SU-DHL-6 (cell line): ENCODE results near the gene PTPN1.
A peak's percentile ranks its signal among the peaks of the same experiment; 100 is the strongest.

Source experiments
- H2AFZ ChIP-seq: fragments of 200-600 bp; sonication (generic); 2 replicates; pipeline ENCODE4 v1.6.1; 2014; ENCODE audit warnings: low read depth, mild to moderate bottlenecking, moderate library complexity, mixed read lengths, antibody characterized with exemption, low read length; ENCODE audit not compliant: severe bottlenecking
- H3F3A ChIP-seq: fragments of 200-600 bp; shearing (Covaris generic); 2 replicates; pipeline ENCODE4 v1.6.0; 2016; ENCODE audit warnings: antibody characterized with exemption, mild to moderate bottlenecking; ENCODE audit not compliant: insufficient read depth
- H3K27ac ChIP-seq: fragments of 200-600 bp; sonication (generic); 2 replicates; pipeline ENCODE4 v1.5.1; 2016; ENCODE audit warnings: low read depth, mild to moderate bottlenecking, low read length, moderate library complexity, mixed read lengths
- H3K27me3 ChIP-seq: fragments of 200-600 bp; sonication (generic), shearing (Covaris generic); 2 replicates; pipeline ENCODE4 v1.6.0; 2014; ENCODE audit warnings: mild to moderate bottlenecking, low read length
- H3K36me3 ChIP-seq: fragments of 200-600 bp; sonication (generic); 2 replicates; pipeline ENCODE4 v1.6.1; 2014; ENCODE audit warnings: mild to moderate bottlenecking, low read length, mixed read lengths
- H3K4me2 ChIP-seq: fragments of 300-600, 200-600 bp; shearing (Covaris generic), sonication (generic); 2 replicates; pipeline ENCODE4 v1.6.0; 2014; ENCODE audit warnings: low read length, low read depth, mild to moderate bottlenecking; ENCODE audit not compliant: poor library complexity, severe bottlenecking
- H3K4me3 ChIP-seq: fragments of 200-600 bp; sonication (generic); 2 replicates; pipeline ENCODE4 v1.5.1; 2014; ENCODE audit warnings: antibody characterized with exemption, low read length, mild to moderate bottlenecking, mixed read lengths; ENCODE audit not compliant: insufficient read depth, poor library complexity, severe bottlenecking
- H3K79me2 ChIP-seq: fragments of 200-600 bp; sonication (generic); 2 replicates; pipeline ENCODE4 v1.6.1; 2014; ENCODE audit warnings: mild to moderate bottlenecking, low read length, moderate library complexity; ENCODE audit not compliant: insufficient read depth
- H3K9ac ChIP-seq: fragments of 200-600 bp; sonication (generic); 2 replicates; pipeline ENCODE4 v1.7.0; 2014; ENCODE audit warnings: mild to moderate bottlenecking, low read length
- H3K9me2 ChIP-seq: fragments of 200-600 bp; sonication (generic); replicated peaks from 2 replicates; pipeline ENCODE4 v1.6.1; 2014; ENCODE audit warnings: low read length; ENCODE audit not compliant: insufficient read depth
- H3K9me3 ChIP-seq: fragments of 200-600 bp; sonication (generic); 2 replicates; pipeline ENCODE4 v1.6.1; 2014; ENCODE audit warnings: low read length, mixed read lengths; ENCODE audit not compliant: insufficient read depth
- H4K20me1 ChIP-seq: fragments of 200-600 bp; sonication (generic); 2 replicates; pipeline ENCODE4 v1.6.1; 2014; ENCODE audit warnings: low read depth, mild to moderate bottlenecking, antibody characterized with exemption, low read length, moderate library complexity, mixed read lengths
- CTCF ChIP-seq: fragments of 200-600 bp; sonication (generic); IDR thresholded peaks from one replicate; pipeline ENCODE4 v1.5.1; 2017; ENCODE audit warnings: antibody characterized with exemption, mild to moderate bottlenecking, low read length, moderate library complexity; ENCODE audit not compliant: insufficient read depth, poor library complexity, severe bottlenecking
- EZH2phosphoT487 ChIP-seq: fragments of 200-600 bp; sonication (generic), shearing (Covaris generic); conservative IDR thresholded peaks from 2 replicates; pipeline ENCODE4 v1.6.1; 2018; ENCODE audit warnings: mild to moderate bottlenecking, antibody characterized with exemption, low read length, moderate library complexity, mixed read lengths

The PTPN1 gene

GRCh38 chr20:50484271-50484976, 25.8 kb upstream of the PTPN1 start:
- no peaks in the 10 kb centered on the region for H3K36me3 ChIP-seq
- no peaks in the 10 kb centered on the region for H3K27me3 ChIP-seq
- H4K20me1 ChIP-seq: no peaks in the 10 kb centered on the region
- H3K9me3 ChIP-seq: no peaks in the 10 kb centered on the region
- H2AFZ ChIP-seq: peak overlapping the region; percentile 65
- H3K9me2 ChIP-seq: no peaks in the 10 kb centered on the region
- H3K4me2 ChIP-seq: peak overlapping the region; percentile 70
- no peaks in the 10 kb centered on the region for H3F3A ChIP-seq
- no peaks in the 10 kb centered on the region for H3K79me2 ChIP-seq
- no peak for TF ChIP-seq EZH2phosphoT487
- TF ChIP-seq CTCF: no peak
- H3K4me3 ChIP-seq: no peak overlapping the region
- no peak overlapping the region for H3K9ac ChIP-seq
- no peak overlapping the region for H3K27ac ChIP-seq

- no peak overlapping the region for H3K9ac ChIP-seq
- no peaks in the 10 kb centered on the region for H3K79me2 ChIP-seq
- H4K20me1 ChIP-seq: no peaks in the 10 kb centered on the region
- no peaks in the 10 kb centered on the region for H3K9me3 ChIP-seq
- TF ChIP-seq EZH2phosphoT487 (no peak), CTCF (no peak)
- no peak overlapping the region for H3K27ac ChIP-seq
- no peaks in the 10 kb centered on the region for H3K27me3 ChIP-seq
- H3K9me2 ChIP-seq: no peaks in the 10 kb centered on the region
- no peak overlapping the region for H3K4me3 ChIP-seq
- no peaks in the 10 kb centered on the region for H3F3A ChIP-seq
- H3K4me2 ChIP-seq: no peak overlapping the region
- no peaks in the 10 kb centered on the region for H3K36me3 ChIP-seq
- H2AFZ ChIP-seq: no peak overlapping the region
Observed at GRCh38 chr20:50487397-50487796, 22.8 kb upstream of the PTPN1 start.

- Histone ChIP-seq H3K9me2 (no peaks in the 10 kb centered on the region), H3K27ac (no peak overlapping the region), H3F3A (no peaks in the 10 kb centered on the region), H3K4me3 (no peak overlapping the region), H3K4me2 (no peak overlapping the region), H2AFZ (no peak overlapping the region), H3K9me3 (no peaks in the 10 kb centered on the region), H3K27me3 (no peaks in the 10 kb centered on the region), H4K20me1 (no peaks in the 10 kb centered on the region), H3K79me2 (no peaks in the 10 kb centered on the region), H3K9ac (no peak overlapping the region), H3K36me3 (no peaks in the 10 kb centered on the region)
- TF ChIP-seq EZH2phosphoT487: no peak
- no peak for TF ChIP-seq CTCF
Observed at GRCh38 chr20:50488236-50488806, 21.9 kb upstream of the PTPN1 start.
